ENCODE measurements around the gene POLR2B. TPM values are rescaled to one million over a fixed set of nuclear protein-coding genes. Genes with fewer than 3 reads are reported as not detected.

POLR2B gene
- total RNA-seq, 1 experiment from 2014 or later = 115 TPM

- Mint-ChIP-seq H3K4me1 (ENCODE audit: low read depth, unreplicated experiment) (peaks cover 13% of the 10 kb centered on the region), H3K27ac (ENCODE audit: unreplicated experiment) (no peak overlapping the region), H3K27me3 (ENCODE audit: insufficient read depth, unreplicated experiment) (no peaks in the 10 kb centered on the region), H3K36me3 (ENCODE audit: insufficient read depth, unreplicated experiment) (no peaks in the 10 kb centered on the region), H3K4me3 (ENCODE audit: unreplicated experiment) (no peak overlapping the region), H3K9me3 (ENCODE audit: unreplicated experiment) (no peaks in the 10 kb centered on the region)
- BruUV-seq (replicated peaks) = no TSS peak
- ChIA-PET CTCF (no interaction called here), POLR2A (no interaction called here)
- H3K36me3 ChIP-seq (ENCODE audit: control insufficient read depth, insufficient read depth, low read length) = no peaks in the 10 kb centered on the region
- no peak for DNase-seq
- H3K4me3 ChIP-seq (ENCODE audit: low read depth, low read length) = no peak overlapping the region
- no peaks in the 10 kb centered on the region for H3K27me3 ChIP-seq (replicated peaks; ENCODE audit: control insufficient read depth, insufficient read depth, low read length)
- intact Hi-C loops (cut with micrococcal nuclease; ENCODE audit: unreplicated experiment) = no loop called here
- TF ChIP-seq, protein P1, sequence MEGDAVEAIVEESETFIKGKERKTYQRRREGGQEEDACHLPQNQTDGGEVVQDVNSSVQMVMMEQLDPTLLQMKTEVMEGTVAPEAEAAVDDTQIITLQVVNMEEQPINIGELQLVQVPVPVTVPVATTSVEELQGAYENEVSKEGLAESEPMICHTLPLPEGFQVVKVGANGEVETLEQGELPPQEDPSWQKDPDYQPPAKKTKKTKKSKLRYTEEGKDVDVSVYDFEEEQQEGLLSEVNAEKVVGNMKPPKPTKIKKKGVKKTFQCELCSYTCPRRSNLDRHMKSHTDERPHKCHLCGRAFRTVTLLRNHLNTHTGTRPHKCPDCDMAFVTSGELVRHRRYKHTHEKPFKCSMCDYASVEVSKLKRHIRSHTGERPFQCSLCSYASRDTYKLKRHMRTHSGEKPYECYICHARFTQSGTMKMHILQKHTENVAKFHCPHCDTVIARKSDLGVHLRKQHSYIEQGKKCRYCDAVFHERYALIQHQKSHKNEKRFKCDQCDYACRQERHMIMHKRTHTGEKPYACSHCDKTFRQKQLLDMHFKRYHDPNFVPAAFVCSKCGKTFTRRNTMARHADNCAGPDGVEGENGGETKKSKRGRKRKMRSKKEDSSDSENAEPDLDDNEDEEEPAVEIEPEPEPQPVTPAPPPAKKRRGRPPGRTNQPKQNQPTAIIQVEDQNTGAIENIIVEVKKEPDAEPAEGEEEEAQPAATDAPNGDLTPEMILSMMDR (IDR thresholded peaks at IDR 0.05; ENCODE audit: insufficient read depth in 1 of 2, low read depth in 1 of 2, low read length in 1 of 2, severe bottlenecking in 1 of 2, unreplicated experiment in 1 of 2) = no peak
- peaks cover 15% of the 10 kb centered on the region; the same call in 1 of the 2 replicates for H3K4me1 ChIP-seq
- no peaks in the 10 kb centered on the region; the same call in 1 of the 2 replicates for H3K9me3 ChIP-seq
Measured at GRCh38 chr4:57041020-57041419, 62.3 kb downstream of the POLR2B start.

DNA sequence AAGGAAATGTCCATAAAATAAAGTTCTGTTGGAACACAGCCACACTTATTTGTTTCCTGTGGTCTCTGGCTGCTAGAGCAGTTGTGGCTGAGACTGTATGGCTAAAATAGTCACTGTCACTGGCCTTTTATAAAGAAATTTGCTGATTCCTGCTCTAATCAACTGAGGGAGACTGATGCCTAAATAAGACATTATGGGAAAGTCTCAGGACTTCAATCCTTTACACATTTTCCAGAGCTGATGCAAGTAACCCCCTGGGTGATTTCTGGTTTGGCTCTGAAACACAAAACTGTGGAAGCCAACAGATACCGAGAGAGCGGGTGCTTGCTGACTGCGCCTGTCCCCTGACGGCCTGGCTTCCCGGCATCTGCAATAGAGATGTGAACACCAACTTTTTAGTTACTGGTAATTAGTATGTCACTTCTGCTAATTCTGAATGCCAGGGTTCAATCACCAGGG, 64.0 kb downstream of the POLR2B start:
- Mint-ChIP-seq H3K27me3 (ENCODE audit: insufficient read depth, unreplicated experiment) (no peaks in the 10 kb centered on the region), H3K4me3 (ENCODE audit: unreplicated experiment) (no peak overlapping the region), H3K9me3 (ENCODE audit: unreplicated experiment) (peaks cover 15% of the 10 kb centered on the region), H3K4me1 (ENCODE audit: low read depth, unreplicated experiment) (peaks cover 13% of the 10 kb centered on the region), H3K36me3 (ENCODE audit: insufficient read depth, unreplicated experiment) (no peaks in the 10 kb centered on the region), H3K27ac (ENCODE audit: unreplicated experiment) (no peak overlapping the region)
- Histone ChIP-seq H3K4me3 (ENCODE audit: low read depth, low read length) (no peak overlapping the region), H3K4me1 (peaks cover 15% of the 10 kb centered on the region; the same call in 1 of the 2 replicates), H3K27me3 (replicated peaks; ENCODE audit: control insufficient read depth, insufficient read depth, low read length) (no peaks in the 10 kb centered on the region), H3K36me3 (ENCODE audit: control insufficient read depth, insufficient read depth, low read length) (no peaks in the 10 kb centered on the region), H3K9me3 (peaks cover 6% of the 10 kb centered on the region)
- CTCF ChIA-PET = no interaction called here
- TF ChIP-seq, protein P1 (IDR thresholded peaks at IDR 0.05; ENCODE audit: insufficient read depth in 1 of 2, low read depth in 1 of 2, low read length in 1 of 2, severe bottlenecking in 1 of 2, unreplicated experiment in 1 of 2) = no peak
- no peak for DNase-seq
- no TSS peak for BruUV-seq (replicated peaks)
- POLR2A ChIA-PET = no interaction called here
- intact Hi-C loops (cut with micrococcal nuclease; ENCODE audit: unreplicated experiment) = no loop called here

- H3K27me3 ChIP-seq (replicated peaks; ENCODE audit: control insufficient read depth, insufficient read depth, low read length) = no peaks in the 10 kb centered on the region
- H3K4me3 ChIP-seq (ENCODE audit: low read depth, low read length) = no peak overlapping the region
- Mint-ChIP-seq H3K36me3 (ENCODE audit: insufficient read depth, unreplicated experiment) (no peaks in the 10 kb centered on the region), H3K9me3 (ENCODE audit: unreplicated experiment) (peaks cover 15% of the 10 kb centered on the region), H3K27ac (ENCODE audit: unreplicated experiment) (no peak overlapping the region), H3K27me3 (ENCODE audit: insufficient read depth, unreplicated experiment) (no peaks in the 10 kb centered on the region), H3K4me1 (ENCODE audit: low read depth, unreplicated experiment) (peaks cover 7% of the 10 kb centered on the region), H3K4me3 (ENCODE audit: unreplicated experiment) (no peak overlapping the region)
- no peaks in the 10 kb centered on the region for H3K36me3 ChIP-seq (ENCODE audit: control insufficient read depth, insufficient read depth, low read length)
- no TSS peak for BruUV-seq (replicated peaks)
- intact Hi-C loops (cut with micrococcal nuclease; ENCODE audit: unreplicated experiment) = no loop called here
- CTCF ChIA-PET = no interaction called here
- POLR2A ChIA-PET = no interaction called here
- TF ChIP-seq, protein P1 (IDR thresholded peaks at IDR 0.05; ENCODE audit: insufficient read depth in 1 of 2, low read depth in 1 of 2, low read length in 1 of 2, severe bottlenecking in 1 of 2, unreplicated experiment in 1 of 2) = no peak
- H3K9me3 ChIP-seq = peaks cover 6% of the 10 kb centered on the region
- DNase-seq = no peak
- 0 out of 2 replicates have a peak, but pooled peaks cover 15% of the 10 kb centered on the region for H3K4me1 ChIP-seq
Measured at GRCh38 chr4:57043347-57044251, 64.9 kb downstream of the POLR2B start.

Measured in Caco-2 (cell line).